HPDE6-E6E7 (cell line): ENCODE results near the gene ARHGAP24.

Experiments used
- DNase-seq: peaks from one replicate; pipeline ENCODE4 v3.0.0; 2011; ENCODE audit warnings: missing footprints; ENCODE audit errors: extremely low spot score

ARHGAP24 gene

DNA sequence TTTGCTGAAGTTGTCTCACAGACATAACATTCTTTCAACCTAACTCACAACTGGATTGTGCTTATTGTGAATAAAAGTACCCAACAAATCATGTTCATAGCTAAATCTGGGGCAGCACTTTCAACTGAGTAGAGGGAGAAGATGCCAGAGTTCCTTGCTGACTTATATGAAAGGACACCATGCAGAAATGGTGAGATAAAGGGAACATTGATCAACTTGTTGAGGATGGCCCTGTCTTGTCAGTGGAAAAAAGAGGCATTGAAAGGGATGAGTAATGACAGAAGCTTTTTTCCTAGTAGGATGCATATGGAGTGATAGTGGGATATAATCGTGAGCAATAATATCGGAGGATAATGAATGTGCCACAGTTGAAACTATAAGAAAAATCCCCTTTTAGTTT is 221.7 kb downstream of the ARHGAP24 start:
- DNase-seq: no peak

DNA sequence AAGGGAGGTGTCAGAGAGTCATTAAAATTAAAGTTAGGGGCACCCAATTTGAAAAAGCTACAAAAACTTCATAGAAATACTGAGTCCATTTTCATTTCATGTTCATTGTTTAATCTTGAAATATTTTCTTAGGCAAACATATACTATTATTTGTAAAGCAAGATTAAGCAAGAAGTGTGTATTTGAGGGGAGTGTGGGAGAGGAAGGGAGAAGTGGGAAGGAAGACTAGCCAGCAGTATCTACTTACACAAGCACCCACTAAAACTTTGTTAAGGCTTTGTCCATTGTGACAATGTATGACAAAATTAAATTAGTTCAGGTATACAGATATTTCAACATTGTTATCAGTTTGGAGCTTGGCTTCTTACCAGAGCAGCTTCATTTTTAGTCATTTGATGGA is 222.9 kb downstream of the ARHGAP24 start:
- no peak for DNase-seq

DNA sequence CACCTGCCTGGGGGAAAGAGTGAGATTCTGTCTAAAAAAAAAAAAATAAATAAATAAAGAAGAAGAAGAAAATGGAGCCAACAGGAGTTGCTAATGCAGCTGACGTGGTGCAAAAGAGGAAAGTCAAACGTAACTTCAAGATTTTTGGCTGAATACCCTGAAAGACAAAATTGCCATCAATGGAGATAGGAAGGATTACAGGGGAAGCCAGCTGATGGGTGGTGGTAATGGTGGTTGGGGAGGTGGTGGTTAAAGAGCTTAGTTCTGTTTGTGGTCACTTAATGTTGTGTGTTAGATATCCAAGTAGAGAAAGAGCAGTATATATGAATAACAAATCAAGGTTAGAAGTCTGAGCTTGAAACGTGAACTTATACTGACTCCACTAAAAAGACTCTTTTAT is 225.4 kb downstream of the ARHGAP24 start:
- DNase-seq: no peak

DNA sequence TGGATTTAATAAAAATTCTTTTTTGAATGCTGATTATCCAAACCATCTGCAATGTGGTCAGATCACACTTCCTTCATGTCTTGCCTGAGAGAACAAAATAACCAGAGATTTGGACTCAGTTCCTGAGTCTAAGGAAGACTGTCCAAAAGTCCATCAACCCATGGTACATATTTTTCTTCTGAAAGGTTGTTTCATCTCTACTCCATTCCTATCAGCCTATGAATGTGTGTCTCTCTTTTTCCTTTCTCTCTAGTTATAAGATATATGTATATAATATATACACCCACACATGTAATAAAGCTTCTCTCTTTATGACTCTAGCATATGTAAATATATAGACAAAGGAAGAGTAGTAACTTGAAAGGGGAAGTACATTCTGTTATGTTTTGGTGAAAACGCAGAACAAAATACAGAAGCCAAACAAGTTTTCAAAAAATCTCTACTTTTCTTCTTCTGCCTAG is 226.9 kb downstream of the ARHGAP24 start:
- DNase-seq: no peak

DNA sequence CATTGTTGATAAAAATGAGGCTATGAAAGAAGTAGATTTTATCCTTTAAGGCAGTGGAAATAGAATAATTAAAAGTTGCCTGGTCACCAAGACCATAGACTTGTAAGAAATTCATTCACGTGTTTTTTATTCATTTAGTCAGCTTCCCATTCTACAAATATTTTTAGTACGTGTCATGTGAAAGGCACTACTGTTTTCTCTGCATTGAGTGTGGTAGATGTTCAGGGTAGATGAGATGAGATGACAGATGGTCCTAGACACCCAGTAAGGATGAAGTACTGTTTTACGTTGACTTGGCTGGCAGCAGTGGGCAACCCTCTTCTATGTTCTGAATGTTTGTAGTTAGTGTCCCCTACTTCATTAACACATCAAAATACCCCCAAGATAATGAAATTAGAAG is 228.1 kb downstream of the ARHGAP24 start:
- DNase-seq: no peak

DNA sequence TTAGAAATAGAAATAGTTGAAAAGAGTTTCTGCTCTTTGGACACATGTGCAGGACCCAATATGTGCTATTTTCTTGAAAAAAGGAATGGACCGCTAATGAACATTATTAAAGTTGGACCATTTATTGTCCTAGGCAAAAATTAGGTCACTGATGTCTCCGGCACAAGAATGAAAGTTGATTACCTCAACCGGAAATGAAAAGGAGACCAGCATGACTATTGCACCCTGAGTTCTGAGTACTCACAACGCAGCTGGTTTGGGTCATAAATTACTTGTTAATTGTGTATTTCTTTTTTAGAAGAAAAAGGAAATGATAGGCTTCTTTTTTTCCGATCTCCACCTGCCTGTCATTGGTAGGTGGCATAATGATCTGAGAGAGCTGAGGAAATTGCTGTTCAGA is 232.7 kb downstream of the ARHGAP24 start:
- no peak for DNase-seq

DNA sequence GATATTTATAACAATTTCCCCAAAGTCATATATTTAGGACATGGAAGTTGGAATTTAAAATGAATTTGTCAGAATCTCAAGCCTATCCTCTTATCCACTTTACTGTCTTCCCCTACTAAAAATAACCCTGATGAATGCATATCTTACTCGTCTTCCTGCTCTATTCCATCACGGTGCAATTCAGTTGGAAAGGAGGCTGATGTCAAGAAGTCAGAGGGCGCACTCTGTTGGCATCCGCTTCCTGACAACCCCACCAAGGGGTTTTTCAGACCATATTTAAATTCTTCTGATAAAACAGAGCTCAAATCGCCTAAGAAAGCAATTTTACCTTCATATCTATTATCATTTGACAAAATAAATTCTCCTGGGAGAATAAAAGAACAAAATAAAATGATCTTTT is 233.5 kb downstream of the ARHGAP24 start:
- DNase-seq: no peak

DNA sequence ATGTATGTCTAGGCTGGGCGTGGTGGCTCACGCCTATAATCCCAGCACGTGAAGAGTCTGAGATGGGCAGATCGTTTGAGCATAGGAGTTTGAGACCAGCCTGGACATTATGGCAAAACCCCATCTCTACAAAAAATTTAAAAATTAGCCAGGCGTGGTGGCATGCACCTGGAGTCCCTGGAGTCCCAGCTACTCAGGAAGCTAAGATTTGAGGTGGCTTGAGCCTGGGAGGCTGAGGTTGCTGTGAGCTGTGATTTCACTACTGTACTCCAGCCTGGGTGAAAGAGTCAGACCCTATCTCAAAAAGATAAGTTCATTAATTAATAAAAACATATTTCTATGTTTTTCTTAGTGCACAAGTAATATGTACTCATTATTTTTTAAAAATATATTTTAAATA is 238.1 kb downstream of the ARHGAP24 start:
- DNase-seq: no peak

DNA sequence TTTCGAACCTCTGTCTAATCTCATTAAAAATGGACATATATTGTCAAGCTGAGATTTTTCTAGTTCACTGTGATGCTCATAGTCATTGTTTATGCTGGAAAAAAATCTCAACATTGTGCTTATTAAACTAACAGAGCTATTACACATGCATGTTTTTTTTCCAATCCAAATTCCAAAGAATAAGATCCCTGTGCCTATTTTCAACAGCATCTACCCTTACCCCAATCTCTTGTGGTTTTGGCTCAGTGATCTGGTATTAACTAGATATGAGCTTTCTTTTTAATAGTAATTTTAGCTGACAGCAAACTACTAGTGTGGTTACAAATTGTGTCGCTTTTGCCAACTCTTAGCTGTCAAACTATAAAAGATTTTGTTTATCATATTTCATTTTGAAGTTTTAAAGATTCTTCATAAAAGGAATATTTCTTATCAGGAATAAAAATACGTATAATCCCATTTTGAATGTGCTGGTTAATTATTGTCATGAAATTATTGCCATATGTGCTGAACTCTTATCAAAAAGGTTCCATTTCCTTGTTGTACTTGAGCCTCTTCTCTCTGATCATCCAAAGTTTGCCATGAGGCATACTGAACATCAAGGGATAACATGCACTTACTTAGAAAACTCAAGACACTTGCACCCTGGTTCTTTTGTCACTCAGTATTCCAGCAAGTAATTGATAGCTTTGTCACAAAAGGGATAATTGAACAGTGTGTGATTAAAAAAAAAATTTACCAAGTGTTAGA is 241.2 kb downstream of the ARHGAP24 start:
- no peak for DNase-seq

DNA sequence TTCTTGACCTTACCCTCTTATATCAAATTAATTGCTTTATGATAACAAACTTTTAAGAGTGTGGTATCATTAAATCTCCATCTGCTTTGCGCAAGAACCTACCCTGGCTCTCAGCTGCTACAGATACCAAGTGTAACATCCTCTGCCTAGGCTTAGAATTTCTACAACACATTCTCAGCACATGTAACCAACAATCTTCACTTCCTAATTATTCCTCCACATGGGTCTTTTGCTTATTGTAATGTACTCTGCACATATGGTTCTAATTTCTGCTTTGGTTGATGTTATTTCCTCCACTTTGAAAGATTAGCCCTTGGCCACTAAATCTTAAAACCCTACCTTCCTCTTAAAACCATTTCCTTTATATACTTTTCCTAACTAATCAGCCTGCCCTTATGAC is 242.4 kb downstream of the ARHGAP24 start:
- no peak for DNase-seq

DNA sequence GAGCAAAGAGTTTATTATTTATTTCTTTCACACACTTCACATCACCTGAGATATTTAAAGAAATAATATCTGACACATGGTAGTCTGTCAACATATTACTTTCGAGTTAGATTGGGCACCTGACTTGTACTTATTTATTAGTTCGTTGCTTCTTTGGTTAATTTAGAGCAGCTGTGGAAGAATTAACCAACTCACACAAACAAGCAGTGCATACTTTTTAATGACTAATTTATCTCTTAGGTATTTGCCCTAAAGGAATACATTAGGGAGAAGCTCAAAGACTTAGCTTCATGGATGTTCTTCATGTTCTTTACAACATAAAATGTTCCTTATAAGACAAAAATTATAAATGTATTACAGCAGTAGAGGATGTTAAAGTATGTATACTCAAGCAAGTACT is 242.9 kb downstream of the ARHGAP24 start:
- DNase-seq: no peak

DNA sequence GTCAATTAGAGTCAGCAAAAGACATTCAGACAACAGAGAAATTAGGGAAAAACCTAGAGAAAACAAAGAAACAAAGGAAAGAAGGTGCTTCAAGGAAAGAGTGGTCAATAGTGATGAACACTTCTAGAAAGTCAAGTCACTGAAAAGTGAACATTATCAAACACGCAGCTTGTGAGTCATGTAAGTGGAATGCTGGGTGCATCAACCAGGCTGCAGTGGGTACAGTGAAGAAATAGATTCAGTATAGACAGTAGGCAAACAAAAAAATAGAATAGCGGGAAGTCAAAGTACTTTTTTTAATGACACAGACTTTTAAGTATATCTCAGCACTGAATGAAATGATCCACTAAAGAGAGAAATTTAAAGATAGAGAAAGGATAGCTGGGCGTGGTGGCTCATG is 245.8 kb downstream of the ARHGAP24 start:
- DNase-seq: peak; percentile 11

DNA sequence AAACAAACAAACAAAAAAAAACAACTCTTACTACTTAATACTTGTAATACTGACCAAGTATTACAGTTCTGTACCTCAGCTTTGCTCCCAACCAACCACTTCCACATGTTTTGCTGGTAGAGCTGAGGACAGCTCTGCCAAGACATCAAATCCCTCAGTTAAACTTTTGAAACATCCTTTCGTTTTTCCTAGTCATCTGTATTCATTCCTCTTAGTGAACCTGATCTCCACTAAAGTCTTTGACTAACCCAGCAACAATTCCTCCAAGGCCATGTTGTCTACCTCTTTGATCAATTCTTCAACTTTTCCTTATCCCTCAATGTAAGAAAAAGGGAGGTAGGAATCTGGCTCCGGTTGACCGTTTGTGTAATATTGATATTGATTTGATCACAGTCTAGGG is 247.5 kb downstream of the ARHGAP24 start:
- DNase-seq: no peak

DNA sequence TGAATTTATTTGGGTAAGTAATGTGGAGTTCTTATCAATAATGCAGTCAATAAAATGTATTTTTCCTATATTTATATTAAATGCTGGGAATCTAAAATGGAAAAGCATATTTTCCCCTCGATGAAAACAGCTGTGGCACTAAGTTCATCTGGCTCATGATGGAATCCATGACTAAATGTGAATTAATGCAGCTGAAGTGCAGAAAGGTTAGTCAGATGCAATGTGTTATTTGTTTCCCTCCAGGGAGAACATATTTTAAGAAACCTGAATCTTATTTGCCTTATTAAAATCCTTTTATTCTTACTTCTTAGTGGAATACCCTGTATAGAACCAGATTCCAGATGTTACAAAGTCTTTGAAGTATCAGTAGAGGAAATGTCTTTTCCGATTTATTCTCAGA is 247.9 kb downstream of the ARHGAP24 start:
- no peak for DNase-seq

DNA sequence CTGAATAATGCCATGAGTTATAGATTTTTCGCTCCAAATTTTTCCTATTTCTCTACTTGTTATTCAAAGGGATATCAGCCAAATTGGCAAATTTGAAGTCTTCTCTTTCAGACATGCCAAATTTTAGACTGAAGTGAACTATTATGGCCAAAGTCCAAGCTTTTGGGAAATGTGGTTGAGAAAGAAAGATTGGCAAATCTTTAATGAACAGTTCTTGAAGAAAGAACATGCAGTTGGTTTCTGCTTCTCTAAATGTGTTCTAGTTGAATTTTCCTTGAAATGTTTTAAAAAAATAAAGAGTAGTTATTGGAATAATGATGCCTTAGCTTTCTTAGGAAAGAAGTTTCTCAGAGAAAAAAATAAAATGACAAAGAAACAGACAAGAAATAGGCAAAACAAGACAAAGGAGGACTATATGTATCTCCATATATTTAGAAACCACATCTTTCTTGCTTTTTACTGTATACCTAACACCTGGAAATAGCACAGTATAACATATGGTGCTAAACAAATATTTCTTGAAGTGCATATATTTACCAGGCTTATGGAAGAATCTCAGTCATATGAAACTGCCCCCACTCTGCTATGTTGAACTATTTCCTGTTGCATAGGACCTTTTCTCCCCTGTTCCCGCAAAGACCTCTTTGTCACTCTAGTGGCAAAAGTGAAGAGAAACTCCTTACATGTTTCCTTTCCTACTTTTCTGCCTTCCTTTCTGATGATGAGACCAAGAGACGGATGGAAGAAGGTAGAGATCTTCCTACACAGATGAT is 250.0 kb downstream of the ARHGAP24 start:
- no peak for DNase-seq

DNA sequence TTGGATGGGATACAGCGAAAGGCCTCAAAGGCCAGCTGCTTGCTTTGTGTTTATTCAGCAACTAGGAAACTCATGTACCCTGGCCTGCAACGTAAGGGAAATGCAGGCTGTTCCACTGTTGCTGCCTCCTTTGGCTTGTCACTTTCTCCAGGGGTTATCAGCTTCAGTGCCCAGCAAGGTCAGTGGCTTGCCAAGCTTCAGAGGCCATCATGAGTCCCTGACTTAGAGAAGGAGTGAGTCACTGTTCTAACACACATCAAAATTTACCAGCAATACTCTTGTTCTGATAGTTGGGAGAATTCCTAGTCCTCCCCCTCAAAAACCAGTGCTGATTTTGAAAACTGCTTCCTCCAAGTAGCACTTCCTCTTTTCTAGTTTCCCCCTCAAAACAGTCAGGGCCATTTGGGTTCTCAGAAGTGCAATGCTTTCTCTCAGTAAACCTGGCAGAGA is 250.8 kb downstream of the ARHGAP24 start:
- DNase-seq: no peak

DNA sequence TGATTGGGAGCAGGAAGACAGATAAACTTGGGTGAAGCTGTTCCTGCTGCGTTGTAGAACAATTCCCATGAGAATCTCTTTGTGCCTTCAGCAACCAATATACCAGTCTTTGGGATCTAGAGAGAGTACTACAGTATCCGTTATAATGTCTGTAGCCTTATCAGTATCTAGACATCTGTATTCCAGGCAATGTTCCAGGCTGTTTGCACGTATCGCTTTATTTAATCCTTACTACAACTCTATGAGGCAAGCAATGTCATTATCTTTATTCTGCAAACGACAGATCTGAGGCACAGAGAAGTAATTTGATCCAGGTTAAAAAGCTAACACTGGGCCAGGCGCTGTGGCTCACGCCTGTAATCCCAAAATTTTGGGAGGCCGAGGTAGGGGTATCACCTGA is 251.6 kb downstream of the ARHGAP24 start:
- DNase-seq: no peak

DNA sequence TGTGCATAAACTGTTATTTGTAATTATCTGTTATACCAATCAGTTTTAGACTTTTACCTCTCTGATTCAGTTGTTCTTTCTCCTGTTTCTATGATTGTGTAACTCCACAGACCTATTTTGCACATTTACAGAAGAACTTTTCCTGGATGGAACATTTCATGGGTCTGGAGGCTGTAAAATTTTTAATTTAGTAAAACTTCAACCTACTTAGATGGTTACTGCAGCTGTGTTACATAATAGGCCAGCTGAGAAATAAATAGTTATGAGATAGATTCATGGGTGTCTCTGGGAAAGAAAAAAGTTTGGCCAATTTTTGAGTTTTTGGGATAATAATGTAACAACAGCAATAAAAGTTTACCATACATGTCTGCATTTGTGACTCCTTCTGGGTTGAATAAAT is 253.5 kb downstream of the ARHGAP24 start:
- DNase-seq: no peak

DNA sequence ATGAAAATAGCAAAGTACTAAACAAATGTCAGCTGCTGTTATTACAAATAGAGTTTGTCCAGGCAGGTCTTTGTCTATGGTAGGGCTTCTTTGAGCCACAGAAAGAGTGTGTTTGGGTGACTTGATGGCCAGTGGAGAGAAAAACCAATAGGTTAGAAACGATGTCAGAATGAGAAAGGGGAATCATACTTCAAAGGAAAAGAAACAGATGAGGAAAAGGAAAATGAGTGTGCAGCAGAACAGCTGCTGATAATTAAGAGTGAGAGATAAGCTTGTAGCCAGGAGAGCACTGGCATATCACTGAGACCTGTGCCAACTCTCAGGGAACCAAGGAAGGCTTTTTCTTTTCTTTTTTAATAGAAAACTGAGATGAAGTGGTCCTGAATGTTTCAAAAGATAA is 257.2 kb downstream of the ARHGAP24 start:
- DNase-seq: no peak

DNA sequence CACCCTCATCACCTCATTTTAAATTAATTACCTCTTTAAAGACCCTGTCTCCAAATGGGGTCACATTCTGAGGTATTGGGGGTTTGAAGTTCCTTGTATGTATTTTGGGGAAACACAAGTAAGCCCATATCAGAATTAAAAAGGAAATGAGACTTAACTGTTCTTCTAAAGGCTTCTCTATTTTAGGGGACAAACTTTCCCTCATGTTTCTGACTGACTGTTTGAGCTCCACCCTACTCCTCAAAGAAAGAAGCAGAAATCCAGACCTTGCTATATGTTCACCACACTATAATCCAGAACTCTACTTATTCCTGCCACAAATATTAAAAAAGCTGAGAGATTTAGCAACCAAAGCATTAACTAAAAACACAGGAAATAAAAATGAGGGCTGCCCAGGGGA is 258.8 kb downstream of the ARHGAP24 start:
- no peak for DNase-seq

DNA sequence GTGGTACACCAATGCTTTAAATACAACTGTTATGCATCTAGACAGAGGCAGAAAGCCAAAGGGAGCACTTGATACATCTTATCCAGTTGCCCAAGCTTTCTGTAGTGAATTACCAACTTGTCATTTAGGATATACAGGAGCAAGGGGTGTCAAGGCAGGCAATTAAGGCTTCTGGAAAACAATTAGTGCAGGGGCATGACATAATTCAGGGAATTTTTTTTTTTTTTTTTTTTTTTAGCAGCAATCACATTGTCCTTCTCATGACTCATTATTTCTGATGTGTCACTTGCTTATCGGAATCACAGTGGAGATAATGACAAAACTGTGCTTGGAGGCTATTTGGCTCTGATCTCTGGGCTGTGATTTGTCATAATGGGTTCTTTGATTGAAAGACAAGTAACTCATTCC is 259.5 kb downstream of the ARHGAP24 start:
- no peak for DNase-seq

DNA sequence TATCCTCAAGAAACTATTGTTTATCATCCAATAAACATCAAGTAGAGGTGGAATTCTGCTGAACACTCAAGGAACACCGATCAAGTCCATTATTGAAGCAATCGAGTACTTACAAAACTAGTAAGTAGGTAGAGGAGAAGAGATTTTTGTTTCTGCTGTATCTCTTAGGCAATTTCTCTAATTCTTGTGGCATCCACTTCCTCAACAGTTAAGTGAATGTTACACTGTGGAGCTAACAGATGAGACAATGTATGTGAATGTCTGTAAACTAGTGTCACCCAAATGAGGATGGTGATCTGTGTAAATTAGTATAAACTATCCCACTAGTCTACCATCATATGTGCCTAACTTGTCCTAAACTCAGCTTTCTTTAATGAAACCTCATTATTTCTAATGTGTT is 261.6 kb downstream of the ARHGAP24 start:
- DNase-seq: no peak

DNA sequence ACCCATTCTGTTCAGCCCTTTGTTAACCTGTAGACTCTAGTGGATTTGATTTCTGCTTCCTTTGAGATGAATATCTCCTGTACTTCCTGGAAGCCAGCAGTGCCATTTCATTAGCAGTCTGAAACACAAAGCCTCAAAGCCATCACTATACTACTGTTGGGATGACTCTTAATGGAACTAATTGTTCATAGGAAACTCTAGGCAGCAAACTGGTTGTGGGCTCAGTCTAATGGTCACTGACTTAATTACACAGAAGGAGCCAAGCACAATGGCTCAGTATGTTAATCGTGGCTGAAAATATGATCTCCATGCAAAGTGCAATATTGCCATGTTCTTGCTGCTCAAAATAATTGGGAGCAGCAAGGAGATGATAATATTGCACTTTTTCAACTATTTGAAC is 262.3 kb downstream of the ARHGAP24 start:
- no peak for DNase-seq
